Pancreas (tissue), 10 donors: Measurements from ENCODE around the gene RHEX. TPM values are rescaled to one million over a fixed set of nuclear protein-coding genes. Genes with fewer than 3 reads are reported as not detected.
"Not testable (repeated sequence)": the region's sequence is repeated elsewhere in the genome, so short reads cannot be mapped to it uniquely, and the experiment has no call there.

Experiments
- ATAC-seq, 4 donors: fragments of 200-7000 bp; cut with Tn5 transposase; one replicate each; pipeline versions ENCODE4 v1.8.0 to v1.9.1; 2020; ENCODE audit warnings: mild to moderate bottlenecking in 4 of 4, moderate library complexity in 4 of 4
- DNase-seq, 6 donors: peaks; one replicate each; pipeline ENCODE4 v3.0.0-alpha.2; 2020
- FAIRE-seq: peaks from 2 replicates; lab custom pipeline; 2012; peaks lifted over from hg19 to GRCh38; lab: Jason Lieb, UNC
- H3K27ac ChIP-seq, 4 donors: fragments of 200-600 bp; sonication (generic); 1 replicate in 3 of 4; 2 replicates in 1 of 4; pipeline versions ENCODE4 v1.5.0 to v1.8.0; 2020
- H3K27me3 ChIP-seq, 4 donors: fragments of 200-600 bp; one replicate each; pipeline ENCODE4 v1.8.0; 2021
- H3K36me3 ChIP-seq, 3 donors: fragments of 200-600 bp; sonication (generic) in 1 of 3; one replicate each; pipeline versions ENCODE4 v1.5.0 to v1.8.0; 2020 to 2021
- H3K4me1 ChIP-seq, 3 donors: fragments of 200-600 bp; one replicate each; pipeline ENCODE4 v1.8.0; 2021
- H3K4me3 ChIP-seq, 4 donors: fragments of 200-600 bp; sonication (generic) in 2 of 4; one replicate each; pipeline versions ENCODE4 v1.5.0 to v1.8.0; 2020 to 2021
- H3K9me3 ChIP-seq, 4 donors: fragments of 200-600 bp; one replicate each; pipeline ENCODE4 v1.8.0; 2021
- CTCF ChIP-seq, 4 donors: fragments of 200-600 bp; sonication (generic) in 3 of 4; IDR thresholded peaks; one replicate each; pipeline versions ENCODE4 v1.5.0 to v1.8.0; 2021; ENCODE audit warnings: antibody characterized with exemption in 4 of 4
- WGBS, 2 donors: extraction: QIAGEN DNeasy Blood & Tissue Kit; methylation state at CpG; one replicate each; pipeline ENCODE4 v1.1.7; 2013; 5-methylcytosine and 5-hydroxymethylcytosine counted together
- intact Hi-C, 3 donors: fragments of 100-400 bp; cut with DNase I; formaldehyde crosslinking; loops; one replicate each; pipeline versions ENCODE4 v1.11.1 to v1.14.2; 2022
- polyA plus RNA-seq, 2 donors: library from polyadenylated mRNA; stranded (reverse); fragments of 200-250 nt; gene quantifications; one replicate each; pipeline ENCODE4 v1.2.3, GENCODE V29; 2013
- total RNA-seq, 6 donors: library from RNA; stranded (reverse); fragmentation: NEBNext Ultra II Directional in 4 of 6; extraction: Animal tissue kit (Norgen Biotek cat#: 25700) in 4 of 6; gene quantifications; one replicate each; pipeline versions ENCODE4 v1.2.1 to v1.2.4, GENCODE V29; 2021 to 2023
- donor health status: healthy with polysubstance abuse.
- donor health status: DM: no; HTN: no; CAD: no; lungs with moderate emphysema.
- donor health status: DM: no; HTN: no; CAD: no.
- donor health status: control.
- donor health status: control.
- donor health status: Bipolar disorder and iron deficiency.
- donor health status: DM: yes; HTN: yes; CAD: no.
- donor health status: DM: no; HTN: no; CAD: no.
- donor health status: DM: no; HTN: no; CAD: no.
- donor health status: DM: yes; HTN: yes; CAD: no.

RHEX gene
- total and polyA plus RNA-seq, 8 donors, result 0.35 to 2.3 (median 0.66) TPM

DNA sequence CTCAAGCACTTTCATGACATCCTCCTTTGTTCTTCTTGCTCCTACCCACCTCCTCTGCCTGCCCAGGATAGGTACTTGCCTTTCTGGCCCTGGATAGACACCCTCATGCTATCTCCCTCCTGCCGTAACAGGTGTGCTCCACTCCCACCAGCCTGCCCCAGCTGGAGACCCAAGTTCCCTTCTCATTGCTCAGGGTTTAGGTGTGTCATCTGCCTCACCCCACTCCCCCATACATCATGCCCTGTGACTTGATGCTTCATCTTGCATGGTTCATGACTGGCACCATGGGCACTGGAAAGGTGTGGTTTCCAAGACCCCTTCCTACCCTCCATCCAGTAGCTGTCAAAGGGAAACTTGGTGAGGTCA lies 5.9 kb downstream of the RHEX start:
- Histone ChIP-seq H3K27me3 (no peaks in the 10 kb centered on the region), H3K27ac (no peak overlapping the region), H3K4me1 (no peaks in the 10 kb centered on the region), H3K9me3 (no peaks in the 10 kb centered on the region), H3K36me3 (no peaks in the 10 kb centered on the region), H3K4me3 (no peak overlapping the region)
- intact Hi-C loops, result no loop called here
- FAIRE-seq (no peak), ATAC-seq (no peak), DNase-seq (no peak)
- TF ChIP-seq CTCF (IDR thresholded peaks at IDR 0.05), result no peak
- 89 to 100% methylated on average over 1 of the region's 1 CpG for WGBS, 2 donors

DNA sequence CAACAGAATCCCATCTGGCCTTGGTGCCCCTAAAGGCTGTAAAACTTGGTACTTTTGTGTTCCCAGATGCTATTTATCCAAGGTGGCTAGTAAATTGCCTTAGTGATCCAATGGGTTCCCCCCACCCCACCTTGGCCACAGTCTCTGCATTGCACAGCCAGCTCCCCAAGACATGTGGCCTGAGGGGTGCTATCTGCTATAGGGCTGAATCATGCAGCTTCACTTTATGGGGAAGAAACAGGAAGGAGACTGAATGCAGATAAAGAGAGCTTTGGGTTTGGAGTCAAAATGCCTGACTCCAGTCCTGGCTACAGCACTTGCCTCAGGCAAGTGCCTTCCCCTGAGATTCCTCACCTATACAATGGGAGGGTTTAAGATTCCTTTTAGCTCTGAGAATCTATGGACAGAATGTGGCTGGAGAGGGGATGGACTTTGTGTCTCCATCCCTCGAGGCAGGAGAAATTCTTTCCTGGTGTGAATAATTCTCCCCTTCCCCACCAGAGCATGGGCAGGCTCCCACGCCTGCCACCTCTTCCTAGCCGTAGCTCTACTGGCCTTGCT lies 6.5 kb downstream of the RHEX start:
- intact Hi-C loops, result no loop called here
- Histone ChIP-seq H3K4me3 (no peak overlapping the region), H3K36me3 (no peaks in the 10 kb centered on the region), H3K27ac (no peak overlapping the region), H3K27me3 (no peaks in the 10 kb centered on the region), H3K9me3 (no peaks in the 10 kb centered on the region), H3K4me1 (no peaks in the 10 kb centered on the region)
- TF ChIP-seq CTCF (IDR thresholded peaks at IDR 0.05), result no peak
- no peak for FAIRE-seq
- no peak for DNase-seq
- ATAC-seq, result no peak
- WGBS, 2 donors, result 69 to 92% methylated on average over 3 of the region's 3 CpGs

- TF ChIP-seq CTCF (IDR thresholded peaks at IDR 0.05), result no peak
- WGBS, 2 donors, result 93 to 95% methylated on average over 3 of the region's 3 CpGs
- Histone ChIP-seq H3K27ac (no peak overlapping the region), H3K27me3 (no peaks in the 10 kb centered on the region), H3K9me3 (no peaks in the 10 kb centered on the region), H3K4me1 (no peaks in the 10 kb centered on the region), H3K36me3 (no peaks in the 10 kb centered on the region), H3K4me3 (no peak overlapping the region)
- DNase-seq, result no peak
- ATAC-seq, result no peak
- intact Hi-C loops, result no loop called here
- no peak for FAIRE-seq
These were observed 7.9 kb downstream of the RHEX start for GRCh38 chr1:206060844-206061243.

- DNase-seq, result no peak
- Histone ChIP-seq H3K4me1 (no peaks in the 10 kb centered on the region), H3K27ac (no peak overlapping the region), H3K36me3 (no peaks in the 10 kb centered on the region), H3K4me3 (no peak overlapping the region), H3K9me3 (no peaks in the 10 kb centered on the region), H3K27me3 (no peaks in the 10 kb centered on the region)
- no peak for TF ChIP-seq CTCF (IDR thresholded peaks at IDR 0.05)
- intact Hi-C loops, result no loop called here
- WGBS, 2 donors, result 78 to 85% methylated on average over 6 of the region's 6 CpGs
- no peak for FAIRE-seq
- no peak for ATAC-seq
These were observed 9.5 kb downstream of the RHEX start for GRCh38 chr1:206062464-206062863.

DNA sequence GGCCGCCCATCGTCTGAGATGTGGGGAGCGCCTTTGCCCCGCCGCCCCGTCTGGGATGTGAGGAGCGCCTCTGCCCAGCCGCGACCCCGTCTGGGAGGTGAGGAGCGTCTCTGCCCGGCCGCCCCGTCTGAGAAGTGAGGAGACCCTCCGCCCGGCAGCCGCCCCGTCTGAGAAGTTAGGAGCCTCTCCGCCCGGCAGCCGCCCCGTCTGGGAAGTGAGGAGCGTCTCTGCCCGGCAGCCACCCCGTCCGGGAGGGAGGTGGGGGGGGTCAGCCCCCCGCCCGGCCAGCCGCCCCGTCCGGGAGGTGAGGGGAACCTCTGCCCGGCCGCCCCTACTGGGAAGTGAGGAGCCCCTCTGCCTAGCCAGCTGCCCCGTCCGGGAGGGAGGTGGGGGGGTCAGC lies 11.0 kb downstream of the RHEX start:
- DNase-seq, H3K9me3 ChIP-seq, H3K27ac ChIP-seq, H3K4me1 ChIP-seq, H3K4me3 ChIP-seq, FAIRE-seq, ATAC-seq, H3K27me3 ChIP-seq, intact Hi-C loops, H3K36me3 ChIP-seq: not testable (repeated sequence)
- 94 to 95% methylated on average over 16 to 31 of the region's 35 CpGs for WGBS, 2 donors

DNA sequence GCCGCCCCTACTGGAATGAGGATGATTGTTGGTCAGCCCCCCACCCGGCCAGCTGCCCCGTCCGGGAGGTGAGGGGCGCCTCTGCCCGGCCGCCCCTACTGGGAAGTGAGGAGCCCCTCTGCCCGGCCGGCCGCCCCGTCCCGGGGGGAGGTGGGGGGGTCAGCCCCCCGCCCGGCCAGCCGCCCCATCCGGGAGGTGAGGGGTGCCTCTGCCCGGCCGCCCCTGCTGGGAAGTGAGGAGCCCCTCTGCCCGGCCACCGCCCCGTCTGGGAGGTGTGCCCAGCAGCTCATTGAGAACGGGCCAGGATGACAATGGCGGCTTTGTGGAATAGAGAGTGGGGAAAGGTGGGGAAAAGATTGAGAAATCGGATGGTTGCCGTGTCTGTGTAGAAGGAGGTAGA lies 11.5 kb downstream of the RHEX start:
- H3K4me1 ChIP-seq, DNase-seq, intact Hi-C loops, H3K36me3 ChIP-seq, FAIRE-seq, ATAC-seq, H3K27ac ChIP-seq, H3K4me3 ChIP-seq, H3K9me3 ChIP-seq, H3K27me3 ChIP-seq: not testable (repeated sequence)
- 92 to 93% methylated on average over 15 to 22 of the region's 25 CpGs for WGBS, 2 donors
